Brain microvascular endothelial cell (primary cell): Measurements from ENCODE around the gene RDH11.
A peak's percentile ranks its signal among the peaks of the same experiment; 100 is the strongest.

ENCODE experiments used
- DNase-seq: peaks from one replicate; pipeline ENCODE4 v3.0.0-alpha.2; 2020
- H3K27ac ChIP-seq: fragments of 250-450 bp; sonication (Bioruptor Pico); 2 replicates; pipeline ENCODE4 v1.5.1; 2020; ENCODE audit warnings: mild to moderate bottlenecking, moderate library complexity
- H3K27me3 ChIP-seq: fragments of 250-450 bp; sonication (Bioruptor Pico); replicated peaks from 2 replicates; pipeline ENCODE4 v1.5.1; 2020; ENCODE audit warnings: mild to moderate bottlenecking
- H3K36me3 ChIP-seq: fragments of 250-450 bp; sonication (Bioruptor Pico); replicated peaks from 2 replicates; pipeline ENCODE4 v1.5.1; 2020; ENCODE audit warnings: mild to moderate bottlenecking
- H3K4me3 ChIP-seq: 2 replicates; pipeline ENCODE4 v1.5.1; 2011; ENCODE audit warnings: low read depth, mild to moderate bottlenecking, control low read depth, low read length, moderate library complexity
- CTCF ChIP-seq: IDR thresholded peaks from 2 replicates; pipeline ENCODE4 v1.5.1; 2011; ENCODE audit warnings: low read depth, mild to moderate bottlenecking, moderate library complexity, low read length, control low read depth, inconsistent platforms; ENCODE audit errors: missing control alignments
- in situ Hi-C: cut with HindIII; loops from 2 replicates; pipeline ENCODE4 v1.10.0; 2017; ENCODE audit warnings: low sequenced_read_pairs, low pct_ligation_motif_present

RDH11 gene

DNA sequence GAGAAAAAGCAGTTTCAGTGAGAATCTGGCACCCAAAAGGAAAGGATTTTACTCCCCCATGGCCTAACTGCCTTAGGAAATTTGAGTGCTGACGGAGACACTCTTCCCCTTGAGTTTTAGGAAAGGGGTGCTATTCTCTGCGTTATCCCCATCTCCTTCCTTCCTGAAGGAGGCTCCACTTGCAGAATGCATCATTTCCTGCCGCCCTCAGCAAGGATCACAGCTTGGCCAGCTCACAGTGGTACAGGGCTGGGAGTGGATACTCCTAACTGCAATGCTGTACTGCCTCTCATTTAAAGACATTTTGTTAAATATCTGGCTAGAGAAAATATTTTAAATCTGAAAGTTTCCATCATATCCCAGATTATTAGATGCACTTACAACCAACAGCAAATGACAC is 39.1 kb upstream of the RDH11 start:
- Histone ChIP-seq H3K4me3 (no peak overlapping the region), H3K27me3 (no peaks in the 10 kb centered on the region), H3K36me3 (no peaks in the 10 kb centered on the region), H3K27ac (no peak overlapping the region)
- peak; percentile 40 for TF ChIP-seq CTCF
- in situ Hi-C loops: no loop called here
- DNase-seq: no peak

GRCh38 chr14:67733616-67734015 is 38.1 kb upstream of the RDH11 start:
- peaks cover 2% of the 10 kb centered on the region for H3K27me3 ChIP-seq
- TF ChIP-seq CTCF: no peak
- in situ Hi-C loops: no loop called here
- peak; percentile 13 for DNase-seq
- H3K36me3 ChIP-seq: no peaks in the 10 kb centered on the region
- no peak overlapping the region for H3K4me3 ChIP-seq
- no peak overlapping the region for H3K27ac ChIP-seq

GRCh38 chr14:67729072-67729885 is 33.7 kb upstream of the RDH11 start:
- H3K4me3 ChIP-seq: no peak overlapping the region
- H3K27ac ChIP-seq: no peak overlapping the region
- DNase-seq: no peak
- no peak for TF ChIP-seq CTCF
- H3K36me3 ChIP-seq: no peaks in the 10 kb centered on the region
- H3K27me3 ChIP-seq: peaks cover 5% of the 10 kb centered on the region
- in situ Hi-C loops: no loop called here

- no peaks in the 10 kb centered on the region for H3K36me3 ChIP-seq
- no peak overlapping the region for H3K4me3 ChIP-seq
- in situ Hi-C loops: no loop called here
- TF ChIP-seq CTCF: no peak
- H3K27me3 ChIP-seq: peaks cover 5% of the 10 kb centered on the region
- H3K27ac ChIP-seq: no peak overlapping the region
- DNase-seq: no peak
These were observed 32.7 kb upstream of the RDH11 start for GRCh38 chr14:67728258-67728657.

- no peak for DNase-seq
- Histone ChIP-seq H3K36me3 (no peaks in the 10 kb centered on the region), H3K27me3 (peaks cover 5% of the 10 kb centered on the region), H3K4me3 (no peak overlapping the region), H3K27ac (no peak overlapping the region)
- TF ChIP-seq CTCF: no peak
- in situ Hi-C loops: no loop called here
These were observed 31.8 kb upstream of the RDH11 start for GRCh38 chr14:67727361-67727760.

GRCh38 chr14:67725171-67725570 is 29.6 kb upstream of the RDH11 start:
- Histone ChIP-seq H3K4me3 (no peak overlapping the region), H3K27ac (no peak overlapping the region), H3K27me3 (peaks cover 5% of the 10 kb centered on the region), H3K36me3 (no peaks in the 10 kb centered on the region)
- in situ Hi-C loops: no loop called here
- TF ChIP-seq CTCF: no peak
- no peak for DNase-seq
